GM23338 (cell line): Measurements from ENCODE around the gene DNAL4.

Experiments used
- CREB1 ChIP-seq: fragments of 250-450 bp; sonication (Bioruptor Pico); IDR thresholded peaks from 2 replicates; pipeline ENCODE4 v1.5.0; 2020; ENCODE audit warnings: low read depth, mild to moderate bottlenecking, moderate library complexity
- CTCF ChIP-seq, 2 experiments: fragments of 200-600 bp in 1 of 2; sonication (generic) in 1 of 2; conservative IDR thresholded peaks; 2 replicates each; pipeline versions ENCODE4 v1.5.1 to v1.6.1; 2016 to 2017; ENCODE audit warnings: antibody characterized with exemption in 2 of 2, low read depth in 2 of 2, mild to moderate bottlenecking in 2 of 2, moderate library complexity in 1 of 2
- ETS1 ChIP-seq: IDR thresholded peaks from 2 replicates; pipeline ENCODE4 v1.6.1; 2016; ENCODE audit warnings: antibody characterized with exemption
- EZH2 ChIP-seq: fragments of 200-600 bp; sonication (generic); IDR thresholded peaks from one replicate; pipeline ENCODE4 v1.8.0; 2017; ENCODE audit warnings: antibody characterized with exemption, mild to moderate bottlenecking, low read depth; ENCODE audit not compliant: unreplicated experiment
- EZH2phosphoT487 ChIP-seq: fragments of 200-600 bp; sonication (generic); IDR thresholded peaks from one replicate; pipeline ENCODE4 v1.8.1; 2018; ENCODE audit warnings: antibody characterized with exemption; ENCODE audit not compliant: unreplicated experiment
- POLR2AphosphoS5 ChIP-seq: IDR thresholded peaks from 2 replicates; pipeline ENCODE4 v1.6.1; 2016; ENCODE audit warnings: antibody characterized with exemption, low read depth
- REST ChIP-seq: IDR thresholded peaks from one replicate; pipeline ENCODE4 v1.6.1; 2018; ENCODE audit warnings: antibody characterized with exemption; ENCODE audit not compliant: unreplicated experiment

GRCh38 chr22:38828191-38828590 lies 34.2 kb upstream of the DNAL4 start:
- TF ChIP-seq POLR2AphosphoS5 (no peak), CTCF (conservative IDR thresholded peaks at IDR 0.05; ENCODE audit: low read depth in 2 of 2) (no peak), ETS1 (no peak), EZH2 (no peak), CREB1 (no peak), EZH2phosphoT487 (no peak), REST (no peak)
